H9 (cell line): ENCODE data around the gene SDR42E1. TPM values are rescaled to one million over a fixed set of nuclear protein-coding genes. Genes with fewer than 3 reads are reported as not detected.

Source experiments
- DNase-seq: peaks from one replicate; pipeline ENCODE4 v3.0.0-alpha.2; 2017
- H2AFZ ChIP-seq: one replicate; pipeline ENCODE4 v1.6.1; 2013; ENCODE audit warnings: mild to moderate bottlenecking, low read length, control low read depth, moderate library complexity
- H2AK5ac ChIP-seq: 2 replicates; pipeline ENCODE4 v1.6.1; 2013; ENCODE audit warnings: low read length, control low read depth, mixed read lengths; ENCODE audit not compliant: insufficient read length
- H2BK120ac ChIP-seq: one replicate; pipeline ENCODE4 v1.6.1; 2013; ENCODE audit warnings: low read depth, mild to moderate bottlenecking, low read length, control low read depth, inconsistent platforms; ENCODE audit not compliant: poor library complexity, severe bottlenecking
- H2BK12ac ChIP-seq: 2 replicates; pipeline ENCODE4 v1.6.1; 2013; ENCODE audit warnings: low read length, control low read depth, mixed read lengths, low read depth; ENCODE audit not compliant: insufficient read length
- H2BK15ac ChIP-seq: 2 replicates; pipeline ENCODE4 v1.6.1; 2013; ENCODE audit warnings: low read depth, low read length, control low read depth
- H2BK20ac ChIP-seq: one replicate; pipeline ENCODE4 v1.6.1; 2013; ENCODE audit warnings: low read depth, mild to moderate bottlenecking, low read length, control low read depth, inconsistent platforms; ENCODE audit not compliant: poor library complexity, severe bottlenecking
- H2BK5ac ChIP-seq: 2 replicates; pipeline ENCODE4 v1.6.1; 2013; ENCODE audit warnings: low read length, control low read depth, mixed read lengths; ENCODE audit not compliant: insufficient read length
- H3K14ac ChIP-seq: 2 replicates; pipeline ENCODE4 v1.6.1; 2013; ENCODE audit warnings: low read length, control low read depth; ENCODE audit not compliant: insufficient read depth
- H3K18ac ChIP-seq: 2 replicates; pipeline ENCODE4 v1.6.1; 2013; ENCODE audit warnings: low read depth, mild to moderate bottlenecking, mixed read lengths, low read length, control low read depth; ENCODE audit not compliant: insufficient read length
- H3K23ac ChIP-seq: 2 replicates; pipeline ENCODE4 v1.6.1; 2013; ENCODE audit warnings: low read length, control low read depth, mixed read lengths, low read depth; ENCODE audit not compliant: insufficient read length
- H3K23me2 ChIP-seq: 2 replicates; pipeline ENCODE4 v1.6.1; 2013; ENCODE audit warnings: low read depth, mild to moderate bottlenecking, mixed read lengths, low read length, control low read depth; ENCODE audit not compliant: insufficient read length, poor library complexity, severe bottlenecking
- H3K27ac ChIP-seq: 2 replicates; pipeline ENCODE4 v1.5.1; 2013; ENCODE audit warnings: low read length, control low read depth, mixed read lengths, low read depth; ENCODE audit not compliant: insufficient read length
- H3K27me3 ChIP-seq: 2 replicates; pipeline ENCODE4 v1.6.1; 2013; ENCODE audit warnings: low read length, control low read depth, inconsistent platforms; ENCODE audit not compliant: insufficient read depth
- H3K4ac ChIP-seq: 2 replicates; pipeline ENCODE4 v1.6.1; 2013; ENCODE audit warnings: low read depth, mild to moderate bottlenecking, control low read depth, inconsistent platforms, low read length, moderate library complexity
- H3K4me1 ChIP-seq: 2 replicates; pipeline ENCODE4 v1.6.1; 2013; ENCODE audit warnings: low read length, control low read depth, inconsistent platforms; ENCODE audit not compliant: insufficient read depth
- H3K4me2 ChIP-seq: 2 replicates; pipeline ENCODE4 v1.6.1; 2013; ENCODE audit warnings: low read length, control low read depth, mixed read lengths; ENCODE audit not compliant: insufficient read length, insufficient read depth
- H3K56ac ChIP-seq: 2 replicates; pipeline ENCODE4 v1.6.1; 2013; ENCODE audit warnings: low read depth, mild to moderate bottlenecking, mixed read lengths, low read length, control low read depth; ENCODE audit not compliant: insufficient read length
- H3K79me1 ChIP-seq: 2 replicates; pipeline ENCODE4 v1.6.1; 2013; ENCODE audit warnings: low read depth, mild to moderate bottlenecking, moderate library complexity, low read length, control low read depth, inconsistent platforms; ENCODE audit not compliant: insufficient read depth, poor library complexity, severe bottlenecking
- H3K79me2 ChIP-seq: 2 replicates; pipeline ENCODE4 v1.6.1; 2013; ENCODE audit warnings: low read length, control low read depth, inconsistent platforms; ENCODE audit not compliant: insufficient read depth
- H3K9ac ChIP-seq: 2 replicates; pipeline ENCODE4 v1.6.1; 2013; ENCODE audit warnings: low read length, control low read depth, mixed read lengths; ENCODE audit not compliant: insufficient read length; ENCODE audit errors: extremely low read depth
- H3K9me3 ChIP-seq: one replicate; pipeline ENCODE4 v1.6.1; 2013; ENCODE audit warnings: low read depth, low read length, inconsistent platforms; ENCODE audit not compliant: control insufficient read depth
- H3T11ph ChIP-seq: one replicate; pipeline ENCODE4 v1.6.1; 2013; ENCODE audit warnings: mild to moderate bottlenecking, low read length, control low read depth, inconsistent platforms
- H4K20me1 ChIP-seq: one replicate; pipeline ENCODE4 v1.6.1; 2013; ENCODE audit not compliant: control insufficient read depth, insufficient read length, insufficient read depth
- H4K5ac ChIP-seq: 2 replicates; pipeline ENCODE4 v1.6.1; 2013; ENCODE audit warnings: low read depth, mild to moderate bottlenecking, mixed read lengths, low read length, control low read depth; ENCODE audit not compliant: insufficient read length
- H4K8ac ChIP-seq: replicated peaks from 2 replicates; pipeline ENCODE4 v1.6.1; 2013; ENCODE audit warnings: low read length, control low read depth, mixed read lengths, low read depth; ENCODE audit not compliant: insufficient read length
- H4K91ac ChIP-seq: 2 replicates; pipeline ENCODE4 v1.6.1; 2013; ENCODE audit warnings: low read depth, mild to moderate bottlenecking, moderate library complexity, mixed read lengths, low read length, control low read depth; ENCODE audit not compliant: insufficient read length
- H3K27ac Mint-ChIP-seq, 3 experiments: 2 replicates in 2 of 3; 3 replicates in 1 of 3; pipeline ENCODE4 v1.8.0; 2020 to 2021; ENCODE audit warnings: mixed read lengths in 3 of 3, mild to moderate bottlenecking in 1 of 3, moderate library complexity in 1 of 3
- H3K27me3 Mint-ChIP-seq: 2 replicates; pipeline ENCODE4 v1.8.0; 2021; ENCODE audit warnings: low read depth, mild to moderate bottlenecking, moderate library complexity, mixed read lengths
- H3K36me3 Mint-ChIP-seq, 3 experiments: 2 replicates in 2 of 3; 3 replicates in 1 of 3; pipeline ENCODE4 v1.8.0; 2020 to 2021; ENCODE audit warnings: low read depth in 3 of 3, mixed read lengths in 3 of 3; ENCODE audit not compliant: insufficient read depth in 1 of 3
- H3K4me1 Mint-ChIP-seq, 2 experiments: 2 replicates each; pipeline ENCODE4 v1.8.0; 2020; ENCODE audit warnings: mixed read lengths in 2 of 2
- H3K4me3 Mint-ChIP-seq, 2 experiments: 2 replicates in 1 of 2; 3 replicates in 1 of 2; pipeline ENCODE4 v1.8.0; 2020 to 2021; ENCODE audit warnings: mild to moderate bottlenecking in 2 of 2, mixed read lengths in 2 of 2, moderate library complexity in 1 of 2
- H3K9me3 Mint-ChIP-seq, 2 experiments: 2 replicates in 1 of 2; 3 replicates in 1 of 2; pipeline ENCODE4 v1.8.0; 2020; ENCODE audit warnings: mild to moderate bottlenecking in 2 of 2, mixed read lengths in 2 of 2, moderate library complexity in 1 of 2
- WGBS: extraction: QIAGEN DNeasy Blood & Tissue Kit; methylation state at CpG from one replicate; pipeline ENCODE4 v1.1.7; 2013; ENCODE audit warnings: missing lambda C conversion rate, low lambda C conversion rate, mixed read lengths; ENCODE audit not compliant: insufficient read length; ENCODE audit errors: extremely low coverage; 5-methylcytosine and 5-hydroxymethylcytosine counted together
- total RNA-seq: library from RNA; stranded (reverse); gene quantifications from 2 replicates; pipeline ENCODE4 v1.2.1, GENCODE V29; 2021
- TF ChIP-seq, protein P1 (sequence below): fragments of 200-600 bp; sonication (generic); conservative IDR thresholded peaks from 3 replicates; pipeline ENCODE4 v1.8.0; 2021; ENCODE audit warnings: antibody characterized with exemption, mild to moderate bottlenecking

The SDR42E1 gene
- total RNA-seq, 1 experiment from 2014 or later, result not detected

DNA sequence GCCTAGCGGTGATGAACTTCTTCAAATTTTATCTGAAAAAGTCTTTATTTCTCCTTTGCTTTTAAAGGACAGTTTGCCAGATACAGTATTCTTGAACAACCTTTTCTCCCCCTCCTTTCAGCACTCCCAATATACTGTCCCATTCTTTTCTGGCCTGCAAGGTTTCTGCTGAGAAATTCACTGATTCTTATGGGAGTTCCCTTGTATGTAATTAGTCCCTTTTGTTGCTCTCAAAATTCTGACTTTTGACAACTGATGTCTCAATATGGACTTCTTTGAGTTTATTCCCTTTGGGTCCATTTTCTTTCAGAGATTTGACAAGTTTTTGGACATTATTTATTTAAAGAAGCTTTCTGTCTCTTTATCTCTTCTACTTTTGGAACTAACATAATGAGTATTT lies 39.4 kb downstream of the SDR42E1 start:
- no peak overlapping the region for H3K9ac ChIP-seq
- Mint-ChIP-seq H3K4me1 (peaks cover 34 to 35% of the 10 kb centered on the region in 2 experiments), H3K27me3 (no peaks in the 10 kb centered on the region; the same call in 1 of the 2 replicates), H3K4me3 (no peak overlapping the region), H3K9me3 (peaks cover 51 to 59% of the 10 kb centered on the region in 2 experiments), H3K27ac (no peak overlapping the region), H3K36me3 (peaks cover 12 to 60% (median 20%) of the 10 kb centered on the region in 3 experiments)
- H2BK12ac ChIP-seq, result no peak overlapping the region
- H3K79me2 ChIP-seq, result no peaks in the 10 kb centered on the region
- peaks cover 2% of the 10 kb centered on the region for H3K23me2 ChIP-seq
- no CpG with 5 or more reads among the region's 1 CpG for WGBS
- no peak overlapping the region for H3K4me2 ChIP-seq
- peaks cover 8% of the 10 kb centered on the region for H3K9me3 ChIP-seq
- H3K27me3 ChIP-seq, result no peaks in the 10 kb centered on the region
- H3K79me1 ChIP-seq, result no peaks in the 10 kb centered on the region
- H3K4me1 ChIP-seq, result peaks cover 7% of the 10 kb centered on the region; the same call in 1 of the 2 replicates
- H4K5ac ChIP-seq, result no peak overlapping the region
- H2BK15ac ChIP-seq, result no peak overlapping the region
- no peak overlapping the region for H3T11ph ChIP-seq
- no peak overlapping the region for H2BK5ac ChIP-seq
- no peaks in the 10 kb centered on the region for H4K20me1 ChIP-seq
- no peak overlapping the region for H4K8ac ChIP-seq
- DNase-seq, result no peak
- H3K4ac ChIP-seq, result no peak overlapping the region
- no peak overlapping the region for H2BK120ac ChIP-seq
- no peak overlapping the region for H3K56ac ChIP-seq
- no peak overlapping the region for H3K27ac ChIP-seq
- no peak overlapping the region for H2AFZ ChIP-seq
- H3K18ac ChIP-seq, result no peak overlapping the region
- H3K14ac ChIP-seq, result no peak overlapping the region
- TF ChIP-seq, protein P1, sequence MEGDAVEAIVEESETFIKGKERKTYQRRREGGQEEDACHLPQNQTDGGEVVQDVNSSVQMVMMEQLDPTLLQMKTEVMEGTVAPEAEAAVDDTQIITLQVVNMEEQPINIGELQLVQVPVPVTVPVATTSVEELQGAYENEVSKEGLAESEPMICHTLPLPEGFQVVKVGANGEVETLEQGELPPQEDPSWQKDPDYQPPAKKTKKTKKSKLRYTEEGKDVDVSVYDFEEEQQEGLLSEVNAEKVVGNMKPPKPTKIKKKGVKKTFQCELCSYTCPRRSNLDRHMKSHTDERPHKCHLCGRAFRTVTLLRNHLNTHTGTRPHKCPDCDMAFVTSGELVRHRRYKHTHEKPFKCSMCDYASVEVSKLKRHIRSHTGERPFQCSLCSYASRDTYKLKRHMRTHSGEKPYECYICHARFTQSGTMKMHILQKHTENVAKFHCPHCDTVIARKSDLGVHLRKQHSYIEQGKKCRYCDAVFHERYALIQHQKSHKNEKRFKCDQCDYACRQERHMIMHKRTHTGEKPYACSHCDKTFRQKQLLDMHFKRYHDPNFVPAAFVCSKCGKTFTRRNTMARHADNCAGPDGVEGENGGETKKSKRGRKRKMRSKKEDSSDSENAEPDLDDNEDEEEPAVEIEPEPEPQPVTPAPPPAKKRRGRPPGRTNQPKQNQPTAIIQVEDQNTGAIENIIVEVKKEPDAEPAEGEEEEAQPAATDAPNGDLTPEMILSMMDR, result no peak
- H2BK20ac ChIP-seq, result no peak overlapping the region
- H3K23ac ChIP-seq, result no peak overlapping the region
- no peak overlapping the region for H2AK5ac ChIP-seq
- H4K91ac ChIP-seq, result no peak overlapping the region
